ENCODE measurements around the gene ZMYM4. TPM values are rescaled to one million over a fixed set of nuclear protein-coding genes. Genes with fewer than 3 reads are reported as not detected.

The ZMYM4 gene
- polyA plus RNA-seq, 3 donors: 12.3 to 31.8 (median 26.0) TPM

DNA sequence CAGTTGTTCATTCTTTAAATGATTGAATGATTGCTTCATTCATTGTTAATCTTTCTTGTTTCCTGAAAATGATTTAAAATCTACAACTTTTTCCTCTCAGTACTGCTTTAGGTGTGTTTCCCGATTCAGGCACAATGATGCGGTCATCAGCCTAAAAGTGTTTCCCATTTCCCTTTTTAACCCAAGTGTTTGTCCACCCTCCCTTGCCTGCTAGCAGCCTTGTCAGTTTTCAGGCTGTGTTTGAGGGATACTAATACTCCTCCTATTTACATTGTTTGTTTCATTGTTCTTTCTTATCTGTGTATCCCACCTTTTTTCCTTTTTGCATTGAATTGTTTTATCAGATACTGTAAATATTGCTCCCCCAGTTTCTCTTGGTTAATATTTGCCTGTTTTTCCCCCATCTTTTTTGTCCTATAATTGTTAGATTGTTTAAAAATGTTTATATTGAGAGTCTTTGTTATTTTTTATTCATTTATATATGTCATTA, 157.6 kb downstream of the ZMYM4 start:
- no peak overlapping the region for H3K27ac ChIP-seq (ENCODE audit: low read depth in 1 of 2, low read length in 2 of 2)
- H3K36me3 ChIP-seq (replicated peaks in 1 of 2; ENCODE audit: control insufficient read depth in 1 of 2, insufficient read depth in 2 of 2, low read length in 2 of 2): peaks cover 3 to 22% of the 10 kb centered on the region in 2 donors
- no CpG with 5 or more reads among the region's 2 CpGs for WGBS (ENCODE audit: insufficient coverage)
- DNase-seq: peak in 1 of 3 donors; percentile 27
- intact Hi-C loops (cut with micrococcal nuclease): no loop called here
- H3K9me3 ChIP-seq (replicated peaks in 1 of 2; ENCODE audit: control insufficient read depth in 1 of 2, insufficient read depth in 1 of 2, low read length in 2 of 2): no peaks in the 10 kb centered on the region
- Mint-ChIP-seq H3K36me3 (peaks cover 16 to 38% of the 10 kb centered on the region in 2 donors), H3K9me3 (peaks cover 0 to 1% (median 0%) of the 10 kb centered on the region in 7 donors), H3K27ac (peak overlapping the region in 1 of 7 donors; percentile 16), H3K27me3 (ENCODE audit: low read depth in 3 of 3) (no peaks in the 10 kb centered on the region), H3K4me3 (peak overlapping the region in 1 of 2 donors; percentile 64), H3K4me1 (peaks cover 22% of the 10 kb centered on the region)
- no peaks in the 10 kb centered on the region for H3K79me2 ChIP-seq (ENCODE audit: insufficient read depth, low read length)
- peak overlapping the region; percentile 10 for H3K4me2 ChIP-seq (replicated peaks; ENCODE audit: extremely low read depth, low read length, poor library complexity, severe bottlenecking)
- H3K4me1 ChIP-seq (ENCODE audit: control insufficient read depth in 1 of 2, insufficient read depth in 2 of 2, low read length in 2 of 2): peaks cover 17 to 20% of the 10 kb centered on the region in 2 donors
- H3K9ac ChIP-seq (ENCODE audit: insufficient read depth, low read length, poor library complexity, severe bottlenecking): no peak overlapping the region
- H3K4me3 ChIP-seq (replicated peaks in 1 of 3; ENCODE audit: low read depth in 2 of 3, low read length in 3 of 3): no peak overlapping the region
- TF ChIP-seq, protein P1, sequence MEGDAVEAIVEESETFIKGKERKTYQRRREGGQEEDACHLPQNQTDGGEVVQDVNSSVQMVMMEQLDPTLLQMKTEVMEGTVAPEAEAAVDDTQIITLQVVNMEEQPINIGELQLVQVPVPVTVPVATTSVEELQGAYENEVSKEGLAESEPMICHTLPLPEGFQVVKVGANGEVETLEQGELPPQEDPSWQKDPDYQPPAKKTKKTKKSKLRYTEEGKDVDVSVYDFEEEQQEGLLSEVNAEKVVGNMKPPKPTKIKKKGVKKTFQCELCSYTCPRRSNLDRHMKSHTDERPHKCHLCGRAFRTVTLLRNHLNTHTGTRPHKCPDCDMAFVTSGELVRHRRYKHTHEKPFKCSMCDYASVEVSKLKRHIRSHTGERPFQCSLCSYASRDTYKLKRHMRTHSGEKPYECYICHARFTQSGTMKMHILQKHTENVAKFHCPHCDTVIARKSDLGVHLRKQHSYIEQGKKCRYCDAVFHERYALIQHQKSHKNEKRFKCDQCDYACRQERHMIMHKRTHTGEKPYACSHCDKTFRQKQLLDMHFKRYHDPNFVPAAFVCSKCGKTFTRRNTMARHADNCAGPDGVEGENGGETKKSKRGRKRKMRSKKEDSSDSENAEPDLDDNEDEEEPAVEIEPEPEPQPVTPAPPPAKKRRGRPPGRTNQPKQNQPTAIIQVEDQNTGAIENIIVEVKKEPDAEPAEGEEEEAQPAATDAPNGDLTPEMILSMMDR (IDR thresholded peaks at IDR 0.05): no peak
- no peaks in the 10 kb centered on the region for H3K27me3 ChIP-seq (ENCODE audit: control insufficient read depth in 2 of 2, insufficient read depth in 2 of 2, low read length in 2 of 2)
- no peak overlapping the region for H2AFZ ChIP-seq (ENCODE audit: insufficient read depth, low read depth, low read length, poor library complexity, severe bottlenecking)
- H4K20me1 ChIP-seq (ENCODE audit: insufficient read depth, low read length): no peaks in the 10 kb centered on the region

DNA sequence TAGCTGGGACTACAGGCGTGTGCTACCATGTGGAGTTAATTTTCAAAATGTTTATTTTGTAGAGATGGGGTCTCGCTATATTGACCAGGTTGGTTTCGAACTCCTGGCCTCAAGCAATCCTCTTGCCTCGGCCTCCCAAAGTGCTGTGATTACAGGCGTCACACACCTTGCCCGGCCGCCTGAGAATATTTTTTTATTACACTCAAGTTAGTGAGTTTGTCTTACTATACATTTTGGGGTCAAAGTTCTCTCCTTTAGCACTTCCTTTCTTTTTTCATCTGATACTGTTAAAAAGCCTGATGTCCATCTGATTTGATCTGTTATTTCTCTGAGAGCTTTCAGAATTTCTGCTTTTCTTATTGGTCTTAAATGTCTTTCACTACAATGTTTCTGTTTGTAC, 159.9 kb downstream of the ZMYM4 start:
- H3K27ac Mint-ChIP-seq: peak overlapping the region in 2 of 7 donors; percentile 84 to 91
- DNase-seq: no peak
- Histone ChIP-seq H3K36me3 (replicated peaks in 1 of 2; ENCODE audit: control insufficient read depth in 1 of 2, insufficient read depth in 2 of 2, low read length in 2 of 2) (peaks cover 19 to 21% of the 10 kb centered on the region in 2 donors), H3K4me2 (replicated peaks; ENCODE audit: extremely low read depth, low read length, poor library complexity, severe bottlenecking) (no peak overlapping the region), H3K27ac (ENCODE audit: low read depth in 1 of 2, low read length in 2 of 2) (peak overlapping the region in 1 of 2 donors; percentile 65), H3K4me3 (replicated peaks in 1 of 3; ENCODE audit: low read depth in 2 of 3, low read length in 3 of 3) (no peak overlapping the region), H3K27me3 (ENCODE audit: control insufficient read depth in 2 of 2, insufficient read depth in 2 of 2, low read length in 2 of 2) (no peaks in the 10 kb centered on the region), H3K9me3 (replicated peaks in 1 of 2; ENCODE audit: control insufficient read depth in 1 of 2, insufficient read depth in 1 of 2, low read length in 2 of 2) (no peaks in the 10 kb centered on the region), H3K9ac (ENCODE audit: insufficient read depth, low read length, poor library complexity, severe bottlenecking) (no peak overlapping the region), H3K79me2 (ENCODE audit: insufficient read depth, low read length) (no peaks in the 10 kb centered on the region), H4K20me1 (ENCODE audit: insufficient read depth, low read length) (no peaks in the 10 kb centered on the region), H2AFZ (ENCODE audit: insufficient read depth, low read depth, low read length, poor library complexity, severe bottlenecking) (no peak overlapping the region), H3K4me1 (ENCODE audit: control insufficient read depth in 1 of 2, insufficient read depth in 2 of 2, low read length in 2 of 2) (peaks cover 17 to 20% of the 10 kb centered on the region in 2 donors)
- intact Hi-C loops (cut with micrococcal nuclease): no loop called here
- TF ChIP-seq, protein P1 (IDR thresholded peaks at IDR 0.05): no peak
- peaks cover 0 to 2% (median 0%) of the 10 kb centered on the region in 3 donors for H3K27me3 Mint-ChIP-seq (ENCODE audit: low read depth in 3 of 3)
- peaks cover 30 to 42% of the 10 kb centered on the region in 2 donors for H3K36me3 Mint-ChIP-seq
- H3K9me3 Mint-ChIP-seq: peaks cover 0 to 3% (median 0%) of the 10 kb centered on the region in 7 donors
- peaks cover 24% of the 10 kb centered on the region for H3K4me1 Mint-ChIP-seq
- 100% methylated on average over 2 of the region's 7 CpGs for WGBS (ENCODE audit: insufficient coverage)
- H3K4me3 Mint-ChIP-seq: no peak overlapping the region

Data from CD14-positive monocyte (primary cell).